Fibroblast of upper back skin (primary cell): ENCODE measurements around the gene ABI1.

ENCODE experiments used
- DNase-seq: peaks from one replicate; pipeline ENCODE4 v3.0.0-alpha.2; 2013

ABI1 gene

DNA sequence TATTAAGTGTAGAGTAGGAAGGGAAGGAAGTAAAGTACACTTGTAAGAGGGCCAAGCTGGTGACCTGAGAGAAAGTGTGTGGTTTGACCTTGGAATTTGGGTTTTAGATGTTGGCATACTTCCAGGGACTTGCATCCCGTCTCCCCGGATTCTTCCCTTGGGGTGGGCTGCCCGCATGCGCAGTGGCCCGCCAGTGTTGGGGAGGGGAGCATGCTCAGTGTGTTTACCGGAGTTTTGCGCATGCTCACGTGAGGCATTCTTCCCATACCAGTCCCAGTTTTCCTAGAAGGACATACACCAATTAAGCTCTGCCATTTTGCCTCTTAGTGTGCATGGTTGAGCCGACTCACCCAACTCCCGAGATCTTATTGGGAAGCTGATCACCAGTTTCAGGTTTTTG is 153.8 kb downstream of the ABI1 start:
- DNase-seq = no peak

DNA sequence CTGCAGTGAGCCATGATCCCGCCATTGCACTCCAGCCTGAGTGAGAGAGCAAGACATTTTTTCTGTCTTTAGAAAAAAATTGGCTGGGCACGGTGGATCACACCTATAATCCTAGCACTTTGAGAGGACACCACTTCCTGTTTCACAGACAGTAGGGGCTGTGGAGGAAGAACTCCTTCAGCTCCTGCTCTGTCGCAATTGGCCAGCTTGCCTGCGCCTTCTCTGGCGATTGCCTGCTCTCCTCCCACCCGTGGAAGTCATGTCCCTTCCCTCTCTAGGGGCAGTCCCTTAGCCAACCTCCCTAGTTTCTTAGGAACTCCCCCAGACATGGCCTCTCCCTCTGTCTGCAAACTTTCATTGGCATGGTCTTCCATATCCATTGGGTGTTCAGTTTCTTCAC is 154.6 kb downstream of the ABI1 start:
- no peak for DNase-seq

DNA sequence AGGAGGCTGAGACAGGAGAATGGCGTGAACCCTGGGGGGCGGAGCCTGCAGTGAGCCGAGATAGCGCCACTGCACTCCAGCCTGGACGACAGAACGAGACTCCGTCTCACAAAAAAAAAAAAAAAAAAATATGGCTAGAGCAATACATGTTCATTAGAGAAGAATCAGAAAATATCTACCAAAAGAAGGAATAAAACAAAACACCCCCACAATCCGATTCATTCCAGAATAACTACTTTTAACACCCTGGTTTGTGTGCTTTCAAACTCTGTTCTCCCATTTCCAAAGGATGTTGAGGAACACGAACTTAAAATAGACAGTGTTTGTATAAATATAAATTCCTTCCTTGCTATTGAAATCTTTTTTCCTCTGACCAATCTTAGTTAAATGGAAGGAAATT is 156.8 kb downstream of the ABI1 start:
- no peak for DNase-seq

DNA sequence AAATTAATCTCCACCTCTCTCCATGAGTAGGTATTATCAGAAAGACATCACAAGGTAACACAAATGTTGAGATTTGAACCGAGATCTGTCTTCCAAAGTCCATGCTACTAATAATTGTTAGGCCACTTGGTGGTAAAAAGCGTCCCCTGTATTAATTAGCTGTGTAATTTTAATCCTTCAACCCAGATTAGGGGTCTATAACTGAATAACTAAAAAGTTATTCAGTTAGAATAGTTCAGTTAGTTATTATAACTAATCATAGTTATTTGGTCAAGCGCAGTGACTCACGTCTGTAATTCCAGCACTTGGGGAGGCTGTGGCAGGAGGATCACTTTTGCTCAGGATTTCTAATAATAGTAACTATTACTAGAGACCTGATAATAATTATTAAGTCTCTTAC is 157.7 kb downstream of the ABI1 start:
- no peak for DNase-seq

DNA sequence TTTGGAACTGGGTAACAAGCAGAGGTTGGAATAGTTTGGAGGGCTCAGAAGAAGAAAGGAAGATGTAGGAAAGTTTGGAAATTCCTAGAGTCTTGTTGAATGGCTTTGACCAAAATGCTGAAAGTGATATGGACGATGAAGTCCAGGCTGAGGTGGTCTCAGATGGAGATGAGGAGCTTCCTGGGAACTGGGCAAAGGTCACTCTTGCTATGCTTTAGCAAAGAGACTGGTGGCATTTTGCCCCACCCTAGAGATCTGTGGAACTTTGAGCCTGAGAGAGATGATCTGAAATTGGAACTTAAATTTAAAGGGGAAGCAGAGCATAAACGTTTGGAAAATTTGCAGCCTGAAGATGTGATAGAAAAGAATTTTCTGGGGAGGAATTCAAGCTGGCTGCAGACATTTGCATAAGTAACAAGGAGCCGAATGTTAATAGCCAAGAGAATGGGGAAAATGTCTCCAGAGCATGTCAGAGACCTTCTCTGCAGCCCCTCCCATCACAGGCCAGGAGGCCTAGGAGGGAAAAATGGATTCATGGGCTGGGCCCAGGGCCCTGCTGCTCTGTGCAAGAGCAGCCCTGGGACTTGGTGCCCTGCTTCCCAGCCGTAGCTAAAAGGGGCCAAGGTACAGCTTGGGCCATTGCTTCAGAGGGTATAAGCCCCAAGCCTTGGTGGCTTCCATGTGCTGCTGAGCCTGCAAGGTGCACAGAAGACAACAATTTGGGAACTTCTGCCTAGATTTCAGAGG is 159.7 kb downstream of the ABI1 start:
- no peak for DNase-seq

DNA sequence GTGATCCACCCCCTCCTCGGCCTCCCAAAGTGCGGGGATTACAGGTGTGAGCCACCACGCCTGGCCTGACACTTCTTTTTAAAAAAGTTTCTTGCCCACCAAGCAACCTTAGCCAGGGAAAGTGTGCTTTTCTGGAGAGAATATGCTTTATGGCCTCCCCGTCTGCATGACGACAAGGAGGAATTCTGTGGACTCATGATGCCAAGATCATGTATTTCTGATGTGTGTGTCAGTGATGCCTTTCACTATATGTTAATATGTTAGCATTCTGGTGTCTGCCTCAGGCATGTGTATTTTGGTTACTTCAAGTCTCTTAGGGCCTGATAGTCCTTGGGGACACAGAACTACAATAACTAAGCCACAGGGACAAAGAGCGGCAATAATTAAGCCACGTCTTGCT is 161.1 kb downstream of the ABI1 start:
- no peak for DNase-seq

DNA sequence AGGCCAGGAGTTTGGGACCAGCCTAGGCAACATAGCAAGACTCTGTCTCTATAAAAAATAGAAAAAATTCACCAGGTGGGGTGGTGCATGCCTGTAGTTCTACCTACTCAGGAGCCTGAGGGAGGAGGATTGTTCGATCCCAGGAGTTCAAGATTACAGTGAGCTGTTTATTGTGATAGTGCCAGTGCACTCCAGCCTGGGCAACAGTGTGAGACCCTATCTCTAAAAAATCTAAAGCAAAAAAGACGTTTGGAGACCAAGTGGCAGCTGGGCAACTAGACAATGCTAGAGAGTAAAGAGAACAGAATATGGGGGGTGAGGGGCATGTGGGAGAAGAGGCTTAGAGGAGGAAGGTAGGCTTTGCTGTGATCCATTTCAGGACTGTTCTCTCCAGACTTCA is 161.8 kb downstream of the ABI1 start:
- DNase-seq = no peak

DNA sequence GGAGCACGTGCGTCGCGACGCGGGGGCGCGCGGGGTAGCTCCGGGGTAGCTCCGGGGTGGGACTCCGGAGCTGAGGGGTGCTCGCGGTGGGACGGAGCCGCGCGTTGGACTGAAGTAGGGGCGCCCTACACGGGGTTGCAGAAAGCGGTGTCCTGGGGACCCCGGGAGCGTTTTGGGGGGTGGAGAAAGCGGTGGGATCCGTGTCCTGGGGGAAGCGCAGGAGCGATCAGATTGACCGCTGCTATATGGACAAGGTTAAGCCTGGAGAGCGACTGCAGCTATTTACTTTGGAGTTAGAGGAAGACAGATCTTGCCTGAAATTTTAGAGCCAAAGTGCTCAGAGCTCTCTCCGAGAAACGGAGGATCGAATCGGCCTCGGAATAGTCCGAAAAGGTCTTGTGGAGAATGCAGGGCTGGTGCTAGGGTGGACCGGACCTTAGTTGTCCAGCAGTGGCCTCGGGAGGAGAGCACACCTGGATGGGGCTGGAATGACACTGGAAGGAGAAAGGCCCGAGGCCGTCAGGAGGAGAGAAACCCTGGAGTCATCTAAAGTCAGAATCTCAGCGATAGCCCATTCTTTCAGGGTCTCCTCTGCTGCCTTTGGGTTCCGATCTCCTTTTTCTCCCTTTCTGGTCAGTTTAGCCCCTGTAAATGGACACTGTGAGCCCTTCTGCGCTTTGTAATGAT is 162.7 kb downstream of the ABI1 start:
- no peak for DNase-seq

DNA sequence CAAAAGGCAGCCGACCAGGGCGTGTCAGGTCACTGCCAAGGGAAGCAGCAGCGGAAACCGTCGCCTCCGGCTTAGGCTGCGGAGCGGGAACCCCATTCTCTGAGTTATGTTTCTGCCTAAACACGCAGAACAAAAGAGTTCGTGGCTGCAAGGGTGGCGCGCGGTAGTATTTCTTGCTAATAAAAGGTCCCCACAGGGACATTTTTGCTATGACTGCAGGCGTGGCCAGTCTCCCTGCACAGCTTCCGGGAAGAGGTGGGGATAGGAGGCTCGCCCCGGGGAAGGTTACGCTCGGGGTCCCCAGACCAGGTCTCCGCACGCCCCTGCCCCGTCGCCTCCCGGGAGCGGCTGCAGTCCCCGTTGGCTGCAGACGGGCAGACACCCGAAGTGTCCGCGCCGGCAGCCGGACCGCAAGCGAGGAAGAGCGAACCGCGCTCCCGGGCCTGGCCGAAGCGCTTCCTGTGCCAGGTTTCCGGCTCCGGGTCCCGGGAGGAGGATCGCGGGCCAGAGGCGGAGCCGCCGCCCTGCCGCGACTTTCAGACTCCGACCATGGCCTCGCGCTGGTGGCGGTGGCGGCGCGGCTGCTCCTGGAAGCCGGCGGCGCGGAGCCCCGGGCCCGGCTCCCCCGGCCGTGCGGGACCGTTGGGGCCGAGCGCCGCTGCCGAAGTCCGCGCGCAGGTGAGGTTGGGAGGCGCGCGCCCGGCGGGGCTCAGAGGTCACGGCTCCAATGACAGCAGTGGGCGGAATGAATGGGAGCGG is 163.4 kb downstream of the ABI1 start, which contains the start of gene PDSS1:
Gene PDSS1 (plus strand): TSS at position 539 of the 759 bp plus-strand sequence. CDS start 11 bp downstream, at position 550.
- DNase-seq = peak; percentile 57

DNA sequence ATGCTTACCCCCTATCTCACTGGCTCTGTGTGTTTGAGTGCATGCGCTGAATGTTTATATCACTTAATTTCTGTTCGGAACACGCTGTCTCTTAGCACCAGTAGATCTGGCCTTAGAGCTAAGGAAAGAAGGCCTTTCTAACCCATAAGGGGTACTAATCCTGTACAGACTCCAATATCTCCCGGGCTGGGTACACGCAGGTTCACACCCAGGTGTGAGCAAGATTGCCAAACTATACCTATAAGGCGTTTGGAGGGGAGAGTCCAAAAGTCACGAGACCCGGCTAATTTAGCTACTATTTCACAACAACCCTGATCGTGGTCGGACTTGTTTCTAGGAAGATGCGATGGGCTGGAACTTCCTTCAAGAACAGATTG is 164.0 kb downstream of the ABI1 start:
- DNase-seq = no peak
